T-helper 2 cell (primary cell): ENCODE data around the gene CYFIP1.

ENCODE experiments used
- DNase-seq, 5 experiments: peaks; one replicate each; pipeline versions ENCODE4 v3.0.0 to v3.0.0-alpha.2; 2012 to 2022

The CYFIP1 gene

GRCh38 chr15:22863356-22863755 lies 116.8 kb downstream of the CYFIP1 start:
- no peak for DNase-seq

GRCh38 chr15:22861161-22861560 lies 119.0 kb downstream of the CYFIP1 start:
- DNase-seq = no peak

GRCh38 chr15:22856659-22857058 lies 123.5 kb downstream of the CYFIP1 start:
- DNase-seq = no peak

- DNase-seq = no peak
Measured at GRCh38 chr15:22855791-22856190, 124.4 kb downstream of the CYFIP1 start.

- DNase-seq = no peak
Measured at GRCh38 chr15:22851513-22851912, 128.7 kb downstream of the CYFIP1 start.

- DNase-seq = no peak
Measured at GRCh38 chr15:22850055-22850454, 130.1 kb downstream of the CYFIP1 start.

GRCh38 chr15:22846073-22846472 lies 134.1 kb downstream of the CYFIP1 start:
- no peak for DNase-seq

GRCh38 chr15:22845289-22845900 lies 134.8 kb downstream of the CYFIP1 start:
- no peak for DNase-seq

- no peak for DNase-seq
Measured at GRCh38 chr15:22844421-22845288, 135.5 kb downstream of the CYFIP1 start.

GRCh38 chr15:22839046-22839695 lies 141.0 kb downstream of the CYFIP1 start:
- peak in 1 of 5 experiments; percentile 23 for DNase-seq

- DNase-seq = peak; percentile 97 to 99 (median 98)
Measured at GRCh38 chr15:22838292-22839042, 141.7 kb downstream of the CYFIP1 start, which contains the start of gene NIPA2. NIPA2 (plus strand) TSS chr15:22838666; CDS start chr15:22851732, 13,066 bp downstream.

- DNase-seq = no peak
Measured at GRCh38 chr15:22831473-22831872, 148.7 kb downstream of the CYFIP1 start.

GRCh38 chr15:22827125-22827524 lies 153.0 kb downstream of the CYFIP1 start:
- DNase-seq = no peak

GRCh38 chr15:22823495-22824128 lies 156.6 kb downstream of the CYFIP1 start:
- DNase-seq = no peak

- DNase-seq = no peak
Measured at GRCh38 chr15:22819651-22820050, 160.5 kb downstream of the CYFIP1 start.
